HL-60 (cell line): ENCODE results near the gene DHRS2.

Experiments used
- DNase-seq, 2 experiments: peaks; one replicate each; pipeline ENCODE4 v3.0.0-alpha.2; 2010 to 2020; ENCODE audit warnings: low read depth in 1 of 2, low spot score in 1 of 2
- H3K27ac ChIP-seq: fragments of 250-450 bp; sonication (Bioruptor Pico); replicated peaks from 2 replicates; pipeline ENCODE4 v1.5.1; 2020; ENCODE audit warnings: mild to moderate bottlenecking, moderate library complexity
- H3K27me3 ChIP-seq: fragments of 250-450 bp; sonication (Bioruptor Pico); 2 replicates; pipeline ENCODE4 v1.5.1; 2021; ENCODE audit warnings: mild to moderate bottlenecking, moderate library complexity; ENCODE audit not compliant: insufficient read depth, poor library complexity, severe bottlenecking
- H3K4me3 ChIP-seq: replicated peaks from 2 replicates; pipeline ENCODE4 v1.5.1; 2011; ENCODE audit warnings: mild to moderate bottlenecking, control low read depth, low read length; ENCODE audit not compliant: insufficient read depth
- GABPA ChIP-seq: IDR thresholded peaks from 2 replicates; pipeline ENCODE4 v1.6.1; 2012; ENCODE audit warnings: low read depth
- POLR2AphosphoS5 ChIP-seq: IDR thresholded peaks from 2 replicates; pipeline ENCODE4 v1.6.1; 2012; ENCODE audit warnings: low read depth
- SPI1 ChIP-seq: IDR thresholded peaks from 2 replicates; pipeline ENCODE4 v1.6.1; 2012; ENCODE audit warnings: low read depth, mild to moderate bottlenecking, borderline replicate concordance
- TF ChIP-seq, protein P1 (sequence below): IDR thresholded peaks from one replicate; pipeline ENCODE4 v1.5.1; 2011; ENCODE audit warnings: low read length, control low read depth, inconsistent platforms; ENCODE audit not compliant: insufficient read depth
- TF ChIP-seq, protein P2 (sequence below): IDR thresholded peaks from 2 replicates; pipeline ENCODE4 v1.6.1; 2012; ENCODE audit warnings: low read depth; ENCODE audit not compliant: insufficient replicate concordance

The DHRS2 gene

DNA sequence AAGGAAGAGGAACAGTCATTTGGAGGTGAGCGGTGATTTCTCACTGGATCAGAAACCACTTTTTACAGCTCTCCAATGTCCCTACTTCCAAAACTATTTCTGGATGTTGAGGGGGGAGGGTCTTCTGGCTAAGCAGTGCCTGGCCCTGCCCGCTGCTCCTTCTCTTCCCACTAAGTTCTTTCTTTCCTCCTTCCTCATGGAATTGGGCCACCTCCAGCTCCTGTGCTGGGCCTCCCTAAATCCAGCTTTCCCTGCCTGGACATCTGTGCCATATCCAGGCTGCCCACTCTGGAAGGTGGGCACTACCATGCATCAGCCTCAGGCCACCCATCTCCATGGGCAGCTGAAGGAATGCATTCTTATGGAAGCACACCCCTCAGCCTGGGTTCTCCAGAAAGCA lies 11.5 kb downstream of the DHRS2 start:
- TF ChIP-seq POLR2AphosphoS5 (no peak), SPI1 (no peak), GABPA (no peak)
- TF ChIP-seq, protein P1, sequence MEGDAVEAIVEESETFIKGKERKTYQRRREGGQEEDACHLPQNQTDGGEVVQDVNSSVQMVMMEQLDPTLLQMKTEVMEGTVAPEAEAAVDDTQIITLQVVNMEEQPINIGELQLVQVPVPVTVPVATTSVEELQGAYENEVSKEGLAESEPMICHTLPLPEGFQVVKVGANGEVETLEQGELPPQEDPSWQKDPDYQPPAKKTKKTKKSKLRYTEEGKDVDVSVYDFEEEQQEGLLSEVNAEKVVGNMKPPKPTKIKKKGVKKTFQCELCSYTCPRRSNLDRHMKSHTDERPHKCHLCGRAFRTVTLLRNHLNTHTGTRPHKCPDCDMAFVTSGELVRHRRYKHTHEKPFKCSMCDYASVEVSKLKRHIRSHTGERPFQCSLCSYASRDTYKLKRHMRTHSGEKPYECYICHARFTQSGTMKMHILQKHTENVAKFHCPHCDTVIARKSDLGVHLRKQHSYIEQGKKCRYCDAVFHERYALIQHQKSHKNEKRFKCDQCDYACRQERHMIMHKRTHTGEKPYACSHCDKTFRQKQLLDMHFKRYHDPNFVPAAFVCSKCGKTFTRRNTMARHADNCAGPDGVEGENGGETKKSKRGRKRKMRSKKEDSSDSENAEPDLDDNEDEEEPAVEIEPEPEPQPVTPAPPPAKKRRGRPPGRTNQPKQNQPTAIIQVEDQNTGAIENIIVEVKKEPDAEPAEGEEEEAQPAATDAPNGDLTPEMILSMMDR = no peak
- TF ChIP-seq, protein P2, sequence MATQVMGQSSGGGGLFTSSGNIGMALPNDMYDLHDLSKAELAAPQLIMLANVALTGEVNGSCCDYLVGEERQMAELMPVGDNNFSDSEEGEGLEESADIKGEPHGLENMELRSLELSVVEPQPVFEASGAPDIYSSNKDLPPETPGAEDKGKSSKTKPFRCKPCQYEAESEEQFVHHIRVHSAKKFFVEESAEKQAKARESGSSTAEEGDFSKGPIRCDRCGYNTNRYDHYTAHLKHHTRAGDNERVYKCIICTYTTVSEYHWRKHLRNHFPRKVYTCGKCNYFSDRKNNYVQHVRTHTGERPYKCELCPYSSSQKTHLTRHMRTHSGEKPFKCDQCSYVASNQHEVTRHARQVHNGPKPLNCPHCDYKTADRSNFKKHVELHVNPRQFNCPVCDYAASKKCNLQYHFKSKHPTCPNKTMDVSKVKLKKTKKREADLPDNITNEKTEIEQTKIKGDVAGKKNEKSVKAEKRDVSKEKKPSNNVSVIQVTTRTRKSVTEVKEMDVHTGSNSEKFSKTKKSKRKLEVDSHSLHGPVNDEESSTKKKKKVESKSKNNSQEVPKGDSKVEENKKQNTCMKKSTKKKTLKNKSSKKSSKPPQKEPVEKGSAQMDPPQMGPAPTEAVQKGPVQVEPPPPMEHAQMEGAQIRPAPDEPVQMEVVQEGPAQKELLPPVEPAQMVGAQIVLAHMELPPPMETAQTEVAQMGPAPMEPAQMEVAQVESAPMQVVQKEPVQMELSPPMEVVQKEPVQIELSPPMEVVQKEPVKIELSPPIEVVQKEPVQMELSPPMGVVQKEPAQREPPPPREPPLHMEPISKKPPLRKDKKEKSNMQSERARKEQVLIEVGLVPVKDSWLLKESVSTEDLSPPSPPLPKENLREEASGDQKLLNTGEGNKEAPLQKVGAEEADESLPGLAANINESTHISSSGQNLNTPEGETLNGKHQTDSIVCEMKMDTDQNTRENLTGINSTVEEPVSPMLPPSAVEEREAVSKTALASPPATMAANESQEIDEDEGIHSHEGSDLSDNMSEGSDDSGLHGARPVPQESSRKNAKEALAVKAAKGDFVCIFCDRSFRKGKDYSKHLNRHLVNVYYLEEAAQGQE = no peak
- Histone ChIP-seq H3K27me3 (no peaks in the 10 kb centered on the region), H3K4me3 (no peak overlapping the region), H3K27ac (no peak overlapping the region)
- no peak for DNase-seq

DNA sequence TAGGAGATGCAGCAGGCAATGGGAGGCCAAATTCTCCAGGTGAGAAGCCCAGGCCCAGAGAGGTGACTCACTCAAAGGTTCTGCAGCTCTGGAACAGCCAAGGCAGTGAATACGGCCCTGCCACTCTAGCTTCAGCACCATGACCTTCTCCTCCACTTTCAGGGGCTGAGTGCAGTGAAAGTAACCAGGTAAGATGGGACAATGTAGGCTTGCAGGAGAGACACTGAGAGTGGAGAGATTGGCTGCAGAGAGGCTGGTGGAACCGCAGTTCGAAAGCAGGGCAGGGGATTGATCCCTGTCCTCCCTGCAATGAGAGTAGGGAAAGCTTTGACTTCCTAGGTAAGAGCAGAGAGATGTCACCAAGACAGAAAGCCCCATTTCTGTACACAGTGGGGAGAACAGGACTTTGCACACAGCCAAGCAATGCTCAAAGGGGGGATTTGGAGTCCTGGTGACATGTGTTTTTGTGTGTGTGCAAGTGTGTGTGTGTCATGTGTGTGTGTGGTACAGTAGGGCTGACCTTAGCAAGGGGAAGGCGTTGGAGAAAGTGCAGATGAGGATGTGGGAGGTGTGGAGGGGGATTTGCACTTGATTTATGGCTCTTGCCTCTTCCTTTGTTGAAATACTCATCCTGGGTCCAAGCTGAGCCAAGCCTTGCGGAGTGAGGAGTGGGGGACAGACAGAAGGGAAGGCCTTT lies 12.7 kb downstream of the DHRS2 start:
- DNase-seq = no peak
- TF ChIP-seq SPI1 (no peak), GABPA (no peak), POLR2AphosphoS5 (no peak)
- TF ChIP-seq, protein P2 = no peak
- TF ChIP-seq, protein P1 = no peak
- no peak overlapping the region for H3K27ac ChIP-seq
- H3K27me3 ChIP-seq = no peaks in the 10 kb centered on the region
- H3K4me3 ChIP-seq = no peak overlapping the region

DNA sequence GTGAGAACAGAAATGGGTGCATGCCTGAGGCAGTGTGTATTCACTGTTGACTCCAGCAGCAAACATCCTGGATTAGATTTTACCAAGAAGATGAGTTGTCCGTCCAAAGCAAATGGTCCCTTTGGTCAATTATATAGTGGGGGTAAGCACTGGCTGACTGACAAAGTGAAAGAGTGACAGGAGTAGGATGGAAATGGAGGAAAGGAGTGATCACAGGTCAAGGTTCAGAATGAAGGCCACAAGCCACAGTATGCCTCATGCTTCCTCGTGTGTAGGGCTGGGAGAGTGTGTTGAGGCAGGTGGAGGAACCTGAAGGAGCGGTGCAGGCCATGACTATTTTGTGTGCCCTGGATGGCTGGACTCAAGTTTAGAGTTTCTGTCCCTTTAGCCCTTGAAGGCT lies 14.3 kb downstream of the DHRS2 start:
- no peak for TF ChIP-seq GABPA
- Histone ChIP-seq H3K27ac (no peak overlapping the region), H3K27me3 (no peaks in the 10 kb centered on the region), H3K4me3 (no peak overlapping the region)
- DNase-seq = no peak

DNA sequence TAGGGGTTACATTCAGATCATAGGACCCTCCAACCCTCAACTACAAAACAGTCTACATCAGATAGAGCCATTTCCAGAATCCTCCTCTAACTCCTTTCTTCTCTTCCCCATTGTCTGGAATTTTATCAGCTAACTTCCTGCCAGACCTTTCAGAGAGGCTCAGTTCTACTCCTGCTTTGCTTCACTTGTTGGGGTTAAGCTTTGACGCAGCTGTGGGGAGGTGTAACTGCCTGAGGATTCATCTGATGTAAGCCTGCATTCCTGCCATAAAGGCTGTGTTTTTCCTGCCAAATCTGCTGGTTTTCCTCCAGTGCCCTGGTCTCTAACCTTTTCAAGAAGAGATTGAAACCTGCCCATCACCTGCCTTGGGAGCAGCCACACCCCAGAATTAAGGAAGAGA lies 16.9 kb downstream of the DHRS2 start:
- no peaks in the 10 kb centered on the region for H3K27me3 ChIP-seq
- H3K4me3 ChIP-seq = no peak overlapping the region
- DNase-seq = no peak
- TF ChIP-seq POLR2AphosphoS5 (no peak), SPI1 (no peak), GABPA (no peak)
- TF ChIP-seq, protein P2 = no peak
- TF ChIP-seq, protein P1 = no peak
- H3K27ac ChIP-seq = no peak overlapping the region
